HG02610 (cell line): ENCODE data around the gene NEDD1.

Experiments used
- ATAC-seq: cut with Tn5 transposase; IDR thresholded peaks from one replicate; pipeline ENCODE4 v1.9.1; 2021; ENCODE audit warnings: mild to moderate bottlenecking, moderate library complexity; ENCODE audit not compliant: unreplicated experiment

The NEDD1 gene

GRCh38 chr12:97003276-97003675 lies 96.2 kb downstream of the NEDD1 start:
- ATAC-seq = no peak
